K562 (cell line): ENCODE results near the gene RNF141. TPM values are rescaled to one million over a fixed set of nuclear protein-coding genes. Genes with fewer than 3 reads are reported as not detected.

Source experiments
- ATAC-seq: fragments of 200-7000 bp; cut with Tn5 transposase; 3 replicates; pipeline ENCODE4 v1.9.1; 2020; ENCODE audit warnings: moderate library complexity
- BruUV-seq: library from RNA; stranded (reverse); fragments of 400-500 nt; replicated peaks from 2 replicates; lab custom pipeline; 2021; lab: Mats Ljungman, UMichigan
- CTCF ChIA-PET: fragments of 300-600 bp; formaldehyde crosslinking; extraction: SDS; loops from one replicate; lab custom pipeline; 2021; ENCODE audit warnings: low intra/inter-chr PET ratio; lab: Yijun Ruan, JAX
- POLR2A ChIA-PET: fragments of 300-600, 350-650 bp; sonication (Branson Sonifier 250); formaldehyde crosslinking; extraction: SDS; loops from one replicate; lab custom pipeline; 2021; ENCODE audit warnings: antibody characterized with exemption, inconsistent platforms; lab: Yijun Ruan, JAX
- DNase-seq, 4 experiments: peaks; one replicate each; pipeline versions ENCODE4 v3.0.0 to v3.0.0-alpha.2; 2011 to 2018; ENCODE audit warnings: low spot score in 3 of 4, mixed read lengths in 3 of 4; ENCODE audit errors: extremely low read depth in 1 of 4
- FAIRE-seq: peaks from 2 replicates; lab custom pipeline; 2011; peaks lifted over from hg19 to GRCh38; lab: Jason Lieb, UNC
- H2AFZ ChIP-seq: 2 replicates; pipeline ENCODE4 v1.6.0; 2011; ENCODE audit warnings: low read depth, low read length, control low read depth, inconsistent platforms
- H3K27ac ChIP-seq: fragments of 200-600 bp; 3 replicates; pipeline ENCODE4 v1.8.0; 2011; ENCODE audit warnings: low read depth, mild to moderate bottlenecking, control low read depth, inconsistent platforms, low read length, moderate library complexity, mixed read lengths; ENCODE audit errors: extremely low read depth
- H3K27me3 ChIP-seq, 2 experiments: fragments of 300-600 bp in 1 of 2; 2 replicates in 1 of 2; 3 replicates in 1 of 2; pipeline versions ENCODE4 v1.6.0 to v1.8.0; 2011; ENCODE audit warnings: inconsistent platforms in 2 of 2, low read length in 2 of 2, mild to moderate bottlenecking in 1 of 2, mixed read lengths in 1 of 2, moderate library complexity in 1 of 2; ENCODE audit not compliant: control insufficient read depth in 2 of 2, insufficient read depth in 2 of 2
- H3K36me3 ChIP-seq: fragments of 300-600 bp; 3 replicates; pipeline ENCODE4 v1.8.0; 2011; ENCODE audit warnings: mild to moderate bottlenecking, low read length, inconsistent platforms; ENCODE audit not compliant: control insufficient read depth, insufficient read depth
- H3K4me1 ChIP-seq, 2 experiments: fragments of 200-600 bp in 1 of 2; replicated peaks in 1 of 2; 2 replicates in 1 of 2; 3 replicates in 1 of 2; pipeline versions ENCODE4 v1.5.1 to v1.8.0; 2011; ENCODE audit warnings: inconsistent platforms in 2 of 2, low read length in 2 of 2, mild to moderate bottlenecking in 1 of 2, mixed read lengths in 1 of 2, moderate library complexity in 1 of 2; ENCODE audit not compliant: control insufficient read depth in 2 of 2, insufficient read depth in 2 of 2
- H3K4me2 ChIP-seq: 2 replicates; pipeline ENCODE4 v1.6.1; 2011; ENCODE audit warnings: low read length, control low read depth, inconsistent platforms, mixed read lengths; ENCODE audit not compliant: insufficient read depth
- H3K4me3 ChIP-seq: fragments of 200-600 bp; sonication (generic), shearing (Covaris generic); 2 replicates; pipeline ENCODE4 v1.5.1; 2016; ENCODE audit warnings: control low read depth, inconsistent platforms
- H3K79me2 ChIP-seq: fragments of 200-600 bp; 3 replicates; pipeline ENCODE4 v1.8.0; 2011; ENCODE audit warnings: low read length, inconsistent platforms; ENCODE audit not compliant: control insufficient read depth, insufficient read depth
- H3K9ac ChIP-seq, 2 experiments: 2 replicates each; pipeline versions ENCODE4 v1.6.0 to v1.6.1; 2011; ENCODE audit warnings: low read depth in 2 of 2, low read length in 2 of 2, control low read depth in 1 of 2, inconsistent platforms in 1 of 2, mild to moderate bottlenecking in 1 of 2, mixed read lengths in 1 of 2; ENCODE audit not compliant: insufficient read depth in 1 of 2
- H3K9me1 ChIP-seq: one replicate; pipeline ENCODE4 v1.6.0; 2011; ENCODE audit warnings: inconsistent platforms, mild to moderate bottlenecking, low read length, moderate library complexity; ENCODE audit not compliant: control insufficient read depth, insufficient read depth
- H3K9me3 ChIP-seq: replicated peaks from 2 replicates; pipeline ENCODE4 v1.5.1; 2011; ENCODE audit warnings: low read depth, low read length, inconsistent platforms; ENCODE audit not compliant: control insufficient read depth, insufficient read depth
- H4K20me1 ChIP-seq: replicated peaks from 2 replicates; pipeline ENCODE4 v1.6.1; 2011; ENCODE audit warnings: low read length, inconsistent platforms, mixed read lengths; ENCODE audit not compliant: control insufficient read depth, insufficient read depth
- MEIS2 ChIP-seq: fragments of 450-650 bp; IDR thresholded peaks from 2 replicates; pipeline ENCODE4 v1.6.1; 2014; ENCODE audit warnings: mild to moderate bottlenecking; ENCODE audit not compliant: partially characterized antibody
- POLR2G ChIP-seq: fragments of 200-400 bp; formaldehyde crosslinking; IDR thresholded peaks from 2 replicates; pipeline ENCODE4 v1.6.1; 2017; ENCODE audit warnings: low read depth, mild to moderate bottlenecking, antibody characterized with exemption, low read length, moderate library complexity
- ZNF408 ChIP-seq: fragments of 250-450 bp; sonication (Bioruptor Pico); IDR thresholded peaks from 2 replicates; pipeline ENCODE4 v1.4.0; 2020; ENCODE audit warnings: low read depth, mild to moderate bottlenecking, moderate library complexity
- WGBS: fragments of 100-300 bp; shearing (Covaris generic); methylation state at CpG from one replicate; pipeline ENCODE4 v1.1.6; 2016; ENCODE audit warnings: low coverage, mixed read lengths; ENCODE audit not compliant: insufficient coverage; ENCODE audit errors: missing lambda C conversion rate; 5-methylcytosine and 5-hydroxymethylcytosine counted together
- in situ Hi-C: fragments of 300-500 bp; cut with MboI; formaldehyde crosslinking; loops from 4 replicates; pipeline ENCODE4 v1.15.0; 2018; ENCODE audit warnings: inconsistent platforms, mixed read lengths
- intact Hi-C: fragments of 100-400 bp; cut with micrococcal nuclease; formaldehyde crosslinking; loops from 2 replicates; pipeline ENCODE4 v1.14.2; 2022
- polyA plus RNA-seq, 8 experiments: library from polyadenylated mRNA; depleted of rRNA in 4 of 8; stranded (reverse) in 5 of 8; unstranded in 3 of 8; fragments of >200 nt; fragmentation: Nextera tagmentation in 2 of 8; fragmentation: Illumina TruSeq in 1 of 8; extraction: Ambion mirVana in 2 of 8; extraction: Trizol in 1 of 8; gene quantifications; 2 replicates each; pipeline versions ENCODE4 v1.2.1 to v1.2.3, GENCODE V29; 2011 to 2014; ENCODE audit warnings: inconsistent platforms in 1 of 8, missing spikeins in 1 of 8
- total RNA-seq, 7 experiments: library from RNA; depleted of rRNA in 6 of 7; stranded (reverse); fragments of >200 nt in 6 of 7; fragmentation: Illumina TruSeq in 2 of 7; extraction: Trizol in 2 of 7; gene quantifications; 2 replicates each; pipeline versions ENCODE4 v1.2.1 to v1.2.3, GENCODE V29; 2011 to 2021; ENCODE audit warnings: low replicate concordance in 1 of 7
- TF ChIP-seq, protein P1 (sequence below): sonication (generic); formaldehyde crosslinking; IDR thresholded peaks from 2 replicates; pipeline ENCODE4 v1.5.0; 2020; ENCODE audit warnings: missing genetic modification reagents

The RNF141 gene
- total and polyA plus RNA-seq, 9 of the 15 experiments (the other 6 are each of a cell fraction or from before 2014, with no cell fraction given) = 9.7 to 51.9 (median 18.9) TPM

DNA sequence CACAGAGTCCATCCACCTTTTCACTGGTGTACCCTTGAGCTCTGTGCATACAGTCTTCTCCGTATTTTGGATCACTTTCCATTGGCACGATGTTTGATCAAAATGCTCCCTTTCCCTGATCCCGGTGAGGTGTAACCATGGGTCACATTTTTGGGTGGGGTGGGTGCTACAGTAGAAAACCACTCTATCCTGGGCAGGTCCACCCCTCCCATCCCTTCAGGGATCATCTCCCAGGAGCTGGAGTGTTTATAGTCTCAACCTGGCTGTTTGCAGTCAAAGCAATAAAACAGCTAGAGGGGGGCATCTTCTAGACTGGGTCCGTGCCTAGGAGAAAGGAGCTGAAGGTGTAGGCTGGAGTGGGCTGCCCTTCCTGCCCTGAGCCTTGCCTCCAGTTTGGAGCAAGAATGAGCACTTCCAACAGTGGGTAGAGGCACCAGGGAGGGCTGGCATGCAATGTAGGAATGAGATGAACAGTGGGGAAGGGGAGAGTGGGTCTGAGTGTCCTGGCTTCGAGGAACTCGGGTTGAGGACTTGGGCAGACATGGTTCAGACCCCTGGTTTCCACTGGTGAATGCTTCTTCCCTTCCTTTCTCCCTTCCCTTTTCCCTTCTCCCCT, 38.8 kb downstream of the RNF141 start (continued):
- TF ChIP-seq ZNF408 (CRISPR knock-in tag) = no peak
- TF ChIP-seq, protein P1, sequence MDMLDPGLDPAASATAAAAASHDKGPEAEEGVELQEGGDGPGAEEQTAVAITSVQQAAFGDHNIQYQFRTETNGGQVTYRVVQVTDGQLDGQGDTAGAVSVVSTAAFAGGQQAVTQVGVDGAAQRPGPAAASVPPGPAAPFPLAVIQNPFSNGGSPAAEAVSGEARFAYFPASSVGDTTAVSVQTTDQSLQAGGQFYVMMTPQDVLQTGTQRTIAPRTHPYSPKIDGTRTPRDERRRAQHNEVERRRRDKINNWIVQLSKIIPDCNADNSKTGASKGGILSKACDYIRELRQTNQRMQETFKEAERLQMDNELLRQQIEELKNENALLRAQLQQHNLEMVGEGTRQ = no peak

DNA sequence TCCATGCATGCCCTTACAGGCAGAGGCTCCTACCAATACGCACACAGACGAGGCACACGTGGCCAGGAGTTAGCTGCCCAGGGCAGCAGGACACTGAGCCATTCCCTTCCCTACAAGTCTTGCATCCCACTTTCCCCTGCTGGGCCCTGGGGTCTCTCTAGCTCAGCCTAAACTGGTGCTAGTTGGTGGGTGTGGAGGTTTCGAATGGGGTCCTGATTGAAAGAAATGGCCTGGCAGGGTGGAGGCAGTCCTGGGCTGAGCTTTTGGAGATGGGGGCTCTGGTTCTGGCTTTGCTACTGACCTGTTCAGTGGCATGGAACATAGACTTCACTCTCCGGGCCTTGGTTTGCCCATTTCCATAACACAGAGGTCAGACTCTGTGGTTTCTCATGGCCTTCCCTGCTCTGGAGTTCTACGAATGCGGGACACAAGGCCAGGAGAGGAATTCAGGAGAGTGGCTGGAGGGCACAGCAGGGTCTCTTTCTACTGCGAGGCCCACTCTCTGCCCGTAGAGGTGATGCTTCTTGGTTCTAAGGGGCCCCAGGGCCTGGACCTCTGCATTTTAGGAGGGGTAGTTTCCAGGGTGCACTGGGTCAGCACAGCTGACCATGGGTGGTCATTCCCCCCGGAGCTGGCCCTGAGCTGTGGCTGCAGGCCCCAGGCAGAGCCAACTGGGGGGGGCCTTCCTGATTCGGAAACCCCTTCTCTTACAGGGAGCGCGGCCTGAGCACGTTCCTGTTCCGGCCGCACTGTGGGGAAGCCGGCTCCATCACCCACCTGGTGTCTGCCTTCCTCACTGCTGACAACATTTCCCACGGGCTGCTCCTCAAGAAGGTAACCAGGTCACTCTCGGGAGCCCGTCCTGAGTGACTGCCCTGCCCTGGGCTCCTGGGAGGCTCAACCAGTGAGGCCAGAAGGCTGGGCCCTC, 40.0 kb downstream of the RNF141 start:
- CTCF ChIA-PET = no interaction called here
- 84% methylated on average over 16 of the region's 20 CpGs for WGBS
- in situ Hi-C loops = loop anchor here (25.0 kb wide), 1 partner anchor 236 kb away; no protein-coding TSS in a partner anchor

More for the DNA sequence above, 40.0 kb downstream of the RNF141 start:
- TF ChIP-seq MEIS2 = no peak
- TF ChIP-seq POLR2G = peak; percentile 47
- H3K4me3 ChIP-seq = no peak overlapping the region
- no peaks in the 10 kb centered on the region for H3K4me1 ChIP-seq
- H3K27me3 ChIP-seq = no peaks in the 10 kb centered on the region
- H3K9ac ChIP-seq = no peak overlapping the region
- DNase-seq = no peak
- H3K4me2 ChIP-seq = no peak overlapping the region
- ATAC-seq = no peak
- H4K20me1 ChIP-seq = no peaks in the 10 kb centered on the region
- no peak for FAIRE-seq
- POLR2A ChIA-PET = interaction anchor here (0.5 to 0.6 kb wide), 3 partner anchors 9 to 82 kb away, joined by 3 read pairs; no protein-coding TSS in a partner anchor
- no peaks in the 10 kb centered on the region for H3K9me3 ChIP-seq
- H3K79me2 ChIP-seq = no peaks in the 10 kb centered on the region
- H2AFZ ChIP-seq = no peak overlapping the region
- H3K36me3 ChIP-seq = peaks cover 88% of the 10 kb centered on the region
- H3K27ac ChIP-seq = no peak overlapping the region
- intact Hi-C loops = no loop called here
- no TSS peak for BruUV-seq
- no peaks in the 10 kb centered on the region for H3K9me1 ChIP-seq
